GM12874 (cell line): ENCODE data around the gene TTLL6.
A peak's percentile ranks its signal among the peaks of the same experiment; 100 is the strongest.

Source experiments
- CTCF ChIP-seq: IDR thresholded peaks from 2 replicates; pipeline ENCODE4 v1.5.1; 2011; ENCODE audit warnings: low read depth, mild to moderate bottlenecking, control low read depth, low read length, moderate library complexity; ENCODE audit not compliant: insufficient read depth

Gene TTLL6

GRCh38 chr17:48791128-48792032 lies 25.6 kb downstream of the TTLL6 start:
- peak; percentile 45; the same call in 1 of the 2 replicates for TF ChIP-seq CTCF

- TF ChIP-seq CTCF: no peak
These were observed 26.4 kb downstream of the TTLL6 start for GRCh38 chr17:48790607-48791127.

GRCh38 chr17:48787828-48788227 lies 29.2 kb downstream of the TTLL6 start:
- TF ChIP-seq CTCF: no peak

- TF ChIP-seq CTCF: no peak
These were observed 37.6 kb downstream of the TTLL6 start for GRCh38 chr17:48779421-48779820.

- no peak for TF ChIP-seq CTCF
These were observed 40.4 kb downstream of the TTLL6 start for GRCh38 chr17:48776602-48777001.

GRCh38 chr17:48773245-48773644 lies 43.8 kb downstream of the TTLL6 start:
- no peak for TF ChIP-seq CTCF

- no peak for TF ChIP-seq CTCF
These were observed 46.1 kb downstream of the TTLL6 start for GRCh38 chr17:48770954-48771353.
